Activated naive CD4-positive, alpha-beta T cell treated with anti-CD3 and anti-CD28 coated beads, Interleukin-2, amount 50 U/mL, for 24 hours (primary cell): Measurements from ENCODE around the gene CDH10.

Experiments
- H3K27ac Mint-ChIP-seq: one replicate; pipeline ENCODE4 v1.8.0; 2021; ENCODE audit warnings: mild to moderate bottlenecking, mixed read lengths
- H3K27me3 Mint-ChIP-seq: one replicate; pipeline ENCODE4 v1.8.0; 2021; ENCODE audit warnings: mixed read lengths
- H3K36me3 Mint-ChIP-seq: one replicate; pipeline ENCODE4 v1.8.0; 2021; ENCODE audit warnings: mixed read lengths
- H3K4me1 Mint-ChIP-seq: one replicate; pipeline ENCODE4 v1.8.0; 2021; ENCODE audit warnings: mixed read lengths
- H3K4me3 Mint-ChIP-seq: one replicate; pipeline ENCODE4 v1.8.0; 2021; ENCODE audit warnings: mild to moderate bottlenecking, mixed read lengths
- H3K9me3 Mint-ChIP-seq: one replicate; pipeline ENCODE4 v1.8.0; 2021; ENCODE audit warnings: mixed read lengths

Gene CDH10

DNA sequence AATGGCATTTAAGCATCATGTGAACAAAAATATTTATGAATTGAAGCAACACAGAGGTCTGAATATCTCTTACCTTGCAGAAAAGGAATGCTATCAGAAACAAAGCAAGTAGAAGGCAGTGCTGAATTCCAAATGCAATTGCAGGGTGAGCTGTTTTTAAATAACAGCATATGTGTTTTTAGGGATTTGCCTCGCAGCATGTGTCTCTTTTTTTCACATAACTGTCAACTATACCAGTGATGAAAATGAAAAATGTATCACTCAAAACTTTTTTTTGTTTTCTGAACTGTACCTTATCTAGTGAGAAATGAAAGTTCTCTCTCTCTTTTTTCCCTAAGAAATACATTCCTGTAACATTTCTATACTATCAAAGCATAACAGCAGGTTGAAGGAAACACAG is 21.2 kb downstream of the CDH10 start:
- Mint-ChIP-seq H3K9me3 (peaks cover 7% of the 10 kb centered on the region), H3K4me3 (no peak overlapping the region), H3K4me1 (no peaks in the 10 kb centered on the region), H3K27me3 (no peaks in the 10 kb centered on the region), H3K27ac (no peak overlapping the region), H3K36me3 (no peaks in the 10 kb centered on the region)

DNA sequence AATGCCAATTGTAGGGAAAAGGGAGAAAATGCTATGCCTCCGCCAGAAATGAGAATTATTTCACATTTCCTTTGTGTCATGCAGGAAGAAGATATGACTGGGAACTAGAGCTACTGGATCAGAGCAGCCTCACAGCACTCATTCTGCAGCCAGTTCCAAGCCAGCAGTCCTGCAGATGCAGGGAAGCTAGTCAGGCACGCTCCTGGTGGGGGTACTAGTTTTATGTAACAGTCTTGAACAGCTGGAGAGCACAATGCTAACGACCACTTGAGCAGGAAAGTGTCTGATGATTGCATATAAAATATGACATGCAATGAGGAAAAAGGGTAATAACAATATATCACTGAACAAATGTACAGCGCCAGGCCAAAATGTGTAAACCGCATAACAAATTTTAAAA is 21.7 kb downstream of the CDH10 start:
- Mint-ChIP-seq H3K27me3 (no peaks in the 10 kb centered on the region), H3K9me3 (peaks cover 7% of the 10 kb centered on the region), H3K4me1 (no peaks in the 10 kb centered on the region), H3K36me3 (no peaks in the 10 kb centered on the region), H3K27ac (no peak overlapping the region), H3K4me3 (no peak overlapping the region)

DNA sequence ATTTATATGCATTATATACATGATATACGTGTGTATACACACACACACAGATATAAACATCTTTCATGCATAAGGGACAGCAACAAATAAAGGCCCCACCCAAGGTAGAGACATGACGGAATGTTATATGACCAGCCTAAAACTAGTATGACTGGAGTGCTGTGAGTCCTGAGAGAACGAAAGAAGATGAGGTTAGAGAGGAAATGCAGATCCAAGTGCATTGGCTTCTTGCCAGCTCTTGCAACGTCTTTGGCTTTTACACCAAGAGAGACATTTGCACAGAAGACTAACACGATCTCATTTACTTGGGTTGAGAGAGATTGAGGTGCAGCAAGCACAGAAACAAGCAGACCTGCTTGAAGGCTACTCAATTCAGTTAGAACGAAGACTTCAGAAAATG is 23.0 kb downstream of the CDH10 start:
- no peaks in the 10 kb centered on the region for H3K36me3 Mint-ChIP-seq
- H3K9me3 Mint-ChIP-seq = peaks cover 7% of the 10 kb centered on the region
- no peaks in the 10 kb centered on the region for H3K27me3 Mint-ChIP-seq
- H3K4me1 Mint-ChIP-seq = no peaks in the 10 kb centered on the region
- H3K4me3 Mint-ChIP-seq = no peak overlapping the region
- no peak overlapping the region for H3K27ac Mint-ChIP-seq

DNA sequence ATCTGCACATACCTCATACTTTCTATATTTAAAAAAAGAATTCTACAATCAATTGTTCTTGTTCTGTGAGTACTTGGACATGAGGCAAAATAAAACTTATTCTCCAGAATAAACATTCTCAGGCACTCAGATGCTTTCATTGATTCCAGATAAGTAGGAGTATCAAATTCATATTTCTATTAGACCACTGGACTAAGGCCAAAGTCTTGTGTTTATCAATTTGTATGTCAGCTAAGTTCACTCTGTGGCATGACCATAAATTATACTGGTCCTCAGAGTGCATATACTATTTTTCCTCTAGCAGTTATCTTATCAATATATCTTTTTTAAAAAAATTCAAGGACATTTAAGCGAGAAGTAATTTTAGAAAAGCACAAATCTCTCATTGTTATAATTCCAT is 28.2 kb downstream of the CDH10 start:
- Mint-ChIP-seq H3K4me1 (no peaks in the 10 kb centered on the region), H3K4me3 (no peak overlapping the region), H3K27ac (no peak overlapping the region), H3K9me3 (peaks cover 4% of the 10 kb centered on the region), H3K27me3 (no peaks in the 10 kb centered on the region), H3K36me3 (no peaks in the 10 kb centered on the region)

DNA sequence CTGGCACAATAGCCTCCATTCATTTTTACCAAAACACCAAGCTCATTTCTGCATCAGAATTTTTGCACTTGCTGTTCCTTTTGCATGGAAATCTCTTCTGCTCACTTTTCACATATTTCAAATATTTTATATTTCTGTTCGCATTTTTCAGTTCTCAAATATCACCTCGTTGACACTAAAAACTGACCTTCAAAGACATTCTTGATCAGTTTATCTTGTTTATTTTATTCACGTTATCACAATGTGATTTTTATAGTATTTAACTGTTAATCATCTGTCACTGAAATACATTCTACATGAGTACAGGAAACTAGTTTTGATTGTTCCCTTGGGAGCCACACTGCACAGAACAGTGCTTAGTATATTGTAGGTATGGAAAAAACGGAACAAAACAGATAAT is 29.6 kb downstream of the CDH10 start:
- Mint-ChIP-seq H3K36me3 (no peaks in the 10 kb centered on the region), H3K27me3 (no peaks in the 10 kb centered on the region), H3K27ac (no peak overlapping the region), H3K4me1 (no peaks in the 10 kb centered on the region), H3K4me3 (no peak overlapping the region), H3K9me3 (peaks cover 4% of the 10 kb centered on the region)

DNA sequence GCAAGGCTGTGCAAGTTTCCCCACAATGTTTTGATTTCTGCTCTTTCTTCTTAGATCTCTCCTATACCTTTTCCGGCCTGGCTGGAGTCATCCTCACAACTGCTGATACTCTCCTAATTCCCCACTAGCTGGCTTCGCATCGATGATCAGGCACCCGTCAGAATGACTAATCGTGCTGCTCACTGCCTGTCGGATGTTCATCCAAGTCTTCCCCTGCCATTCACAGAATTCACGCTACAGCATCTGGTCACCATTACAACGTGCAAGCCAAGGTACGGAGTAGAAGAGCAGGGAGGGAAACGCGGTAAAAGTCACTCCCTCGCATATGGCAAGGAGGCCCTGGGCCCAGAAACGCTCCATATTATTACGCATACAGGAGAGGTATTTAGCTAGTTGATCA is 35.1 kb downstream of the CDH10 start:
- Mint-ChIP-seq H3K27ac (no peak overlapping the region), H3K36me3 (no peaks in the 10 kb centered on the region), H3K27me3 (no peaks in the 10 kb centered on the region), H3K4me3 (no peak overlapping the region), H3K4me1 (no peaks in the 10 kb centered on the region), H3K9me3 (peaks cover 4% of the 10 kb centered on the region)

DNA sequence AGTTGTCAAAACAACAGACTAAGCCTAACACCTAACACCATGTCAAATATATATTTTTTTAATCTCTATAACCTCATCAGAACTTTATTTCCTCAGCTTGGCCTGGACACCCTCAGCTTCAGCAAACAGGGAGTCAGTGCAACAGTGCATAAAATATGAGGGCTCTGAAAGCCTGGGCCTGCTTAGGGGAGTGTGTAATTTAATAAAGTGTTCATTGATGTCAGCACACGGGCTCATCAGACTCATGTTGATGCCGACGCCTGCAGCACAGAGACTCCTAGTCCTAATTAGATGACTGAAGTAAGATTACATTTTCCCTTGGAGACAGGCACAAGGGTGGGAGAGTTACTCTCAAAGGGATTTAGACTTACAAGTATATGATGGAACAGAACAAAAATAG is 37.8 kb downstream of the CDH10 start:
- Mint-ChIP-seq H3K27me3 (no peaks in the 10 kb centered on the region), H3K4me1 (no peaks in the 10 kb centered on the region), H3K27ac (no peak overlapping the region), H3K9me3 (no peaks in the 10 kb centered on the region), H3K4me3 (no peak overlapping the region), H3K36me3 (no peaks in the 10 kb centered on the region)

DNA sequence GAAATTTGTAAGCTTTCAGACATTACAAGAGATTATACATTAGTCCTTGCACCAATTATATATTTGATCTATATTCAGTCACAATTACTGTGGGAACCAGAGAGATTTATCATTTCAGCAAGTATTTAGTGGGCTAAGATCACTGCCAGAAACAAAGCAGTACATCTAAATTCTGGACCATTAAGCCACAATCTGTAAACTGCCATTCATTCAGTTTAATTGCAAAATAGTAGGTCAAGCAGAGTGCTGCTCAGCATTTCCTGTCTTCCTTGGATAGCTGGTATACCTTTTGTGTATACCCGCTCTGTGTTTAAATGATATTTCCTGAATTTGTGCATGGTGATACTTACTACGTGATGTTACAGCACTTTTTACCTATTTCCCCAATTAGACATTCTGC is 42.6 kb downstream of the CDH10 start:
- H3K27ac Mint-ChIP-seq = no peak overlapping the region
- no peaks in the 10 kb centered on the region for H3K4me1 Mint-ChIP-seq

DNA sequence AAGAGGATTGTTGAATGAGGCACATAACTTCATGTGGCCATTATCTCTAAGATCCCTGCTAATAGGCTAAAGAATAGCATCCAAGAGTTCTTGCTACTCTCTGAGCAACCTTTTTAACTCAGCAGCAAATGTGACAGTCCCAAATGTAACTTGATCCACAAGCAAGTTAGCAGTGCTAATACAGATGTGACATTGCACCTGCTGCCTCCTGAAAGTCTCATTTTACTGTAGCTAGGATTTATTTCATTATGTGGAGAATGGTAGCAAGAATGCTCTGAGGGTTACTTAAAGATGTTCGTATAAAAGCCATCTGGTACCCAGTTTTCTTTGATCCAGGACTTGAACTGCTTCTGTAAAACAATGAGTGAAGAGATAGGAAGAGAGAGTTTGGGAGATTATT is 45.8 kb downstream of the CDH10 start:
- no peaks in the 10 kb centered on the region for H3K36me3 Mint-ChIP-seq
- H3K27ac Mint-ChIP-seq = no peak overlapping the region
- no peaks in the 10 kb centered on the region for H3K4me1 Mint-ChIP-seq
- H3K9me3 Mint-ChIP-seq = peaks cover 11% of the 10 kb centered on the region
- no peaks in the 10 kb centered on the region for H3K27me3 Mint-ChIP-seq
- H3K4me3 Mint-ChIP-seq = no peak overlapping the region

More for the DNA sequence above, 42.6 kb downstream of the CDH10 start:
- no peak overlapping the region for H3K4me3 Mint-ChIP-seq
- H3K36me3 Mint-ChIP-seq = no peaks in the 10 kb centered on the region
- peaks cover 7% of the 10 kb centered on the region for H3K9me3 Mint-ChIP-seq
- H3K27me3 Mint-ChIP-seq = no peaks in the 10 kb centered on the region

DNA sequence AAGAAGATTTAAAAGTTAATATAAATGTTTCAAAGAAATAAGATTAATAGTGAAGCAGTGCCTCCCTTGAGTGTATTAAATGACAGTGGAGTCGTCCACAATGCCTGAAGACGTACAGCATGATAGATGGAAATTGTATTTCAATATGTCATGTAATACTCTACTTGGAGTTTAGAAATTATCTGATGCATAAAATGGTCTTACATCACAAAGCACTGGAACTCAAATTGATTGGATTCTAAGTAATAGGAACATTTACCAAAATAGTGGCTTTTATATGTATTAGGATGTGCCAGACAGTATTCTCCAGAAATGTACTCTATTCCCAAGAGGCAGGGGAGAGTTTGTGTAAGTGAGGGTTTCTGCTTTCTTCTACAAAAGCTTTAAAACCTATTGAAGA is 49.4 kb downstream of the CDH10 start:
- Mint-ChIP-seq H3K27me3 (no peaks in the 10 kb centered on the region), H3K36me3 (no peaks in the 10 kb centered on the region), H3K9me3 (peaks cover 11% of the 10 kb centered on the region), H3K4me1 (no peaks in the 10 kb centered on the region), H3K27ac (no peak overlapping the region), H3K4me3 (no peak overlapping the region)

DNA sequence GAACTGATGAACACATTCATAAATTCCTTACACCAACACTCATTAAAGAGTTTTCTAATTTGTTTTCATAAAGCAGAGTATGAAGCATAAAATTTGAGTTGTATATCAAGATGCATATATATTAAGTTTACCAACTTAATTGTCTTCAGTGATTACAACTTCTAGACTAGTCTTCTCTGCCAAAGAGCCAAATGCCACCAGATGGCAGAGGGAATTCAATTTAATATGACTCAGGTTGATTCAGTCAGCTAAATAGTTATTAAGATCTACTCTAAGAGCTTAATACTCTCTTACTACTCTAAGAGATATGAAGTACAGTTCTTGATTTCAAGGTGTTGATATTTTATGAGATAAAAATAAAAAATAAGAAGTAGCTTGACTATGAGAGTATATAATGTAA is 53.4 kb downstream of the CDH10 start:
- Mint-ChIP-seq H3K27me3 (no peaks in the 10 kb centered on the region), H3K4me3 (no peak overlapping the region), H3K36me3 (no peaks in the 10 kb centered on the region), H3K4me1 (no peaks in the 10 kb centered on the region), H3K27ac (no peak overlapping the region), H3K9me3 (peaks cover 4% of the 10 kb centered on the region)

DNA sequence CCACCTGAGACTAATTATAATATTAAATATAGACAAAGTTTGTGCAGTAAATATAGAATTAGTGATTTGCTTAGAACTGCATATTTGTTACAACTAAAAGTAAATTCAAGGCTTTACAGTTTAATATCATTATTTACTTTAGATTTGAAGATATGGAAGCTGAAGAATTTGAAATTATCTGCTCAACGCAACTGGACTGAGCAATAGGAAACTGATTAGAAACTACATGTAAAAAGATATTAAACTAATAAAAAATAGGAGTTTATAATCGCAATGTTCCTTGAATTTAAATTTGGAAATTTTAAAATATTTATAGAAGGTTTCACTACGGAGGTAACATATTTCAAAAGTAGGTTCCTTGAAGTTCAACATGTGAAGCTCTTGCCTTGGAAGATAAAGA is 55.2 kb downstream of the CDH10 start:
- no peak overlapping the region for H3K27ac Mint-ChIP-seq
- no peaks in the 10 kb centered on the region for H3K9me3 Mint-ChIP-seq
- no peak overlapping the region for H3K4me3 Mint-ChIP-seq
- H3K4me1 Mint-ChIP-seq = no peaks in the 10 kb centered on the region
- H3K27me3 Mint-ChIP-seq = no peaks in the 10 kb centered on the region
- no peaks in the 10 kb centered on the region for H3K36me3 Mint-ChIP-seq

DNA sequence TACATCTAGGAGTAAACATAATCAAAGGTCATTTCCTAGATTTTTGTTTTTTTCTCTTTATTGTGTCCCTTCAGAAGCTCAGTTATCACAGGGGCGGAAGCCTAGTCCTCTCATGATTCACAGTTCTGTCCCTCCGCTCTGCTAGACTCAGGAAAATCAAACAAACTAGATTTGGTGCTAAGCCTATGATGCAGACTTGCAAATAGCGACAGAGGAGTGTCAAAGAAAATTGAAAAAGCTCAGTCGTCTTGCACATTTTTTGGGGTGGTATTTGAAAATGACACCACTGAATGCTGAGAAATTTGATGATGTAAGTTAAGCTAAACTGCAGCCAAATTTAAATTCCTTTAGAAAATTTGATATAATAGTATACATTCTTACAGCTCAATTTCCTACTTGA is 59.0 kb downstream of the CDH10 start:
- peaks cover 9% of the 10 kb centered on the region for H3K9me3 Mint-ChIP-seq
- H3K4me1 Mint-ChIP-seq = no peaks in the 10 kb centered on the region
- no peaks in the 10 kb centered on the region for H3K27me3 Mint-ChIP-seq
- H3K36me3 Mint-ChIP-seq = no peaks in the 10 kb centered on the region
- no peak overlapping the region for H3K4me3 Mint-ChIP-seq
- no peak overlapping the region for H3K27ac Mint-ChIP-seq

DNA sequence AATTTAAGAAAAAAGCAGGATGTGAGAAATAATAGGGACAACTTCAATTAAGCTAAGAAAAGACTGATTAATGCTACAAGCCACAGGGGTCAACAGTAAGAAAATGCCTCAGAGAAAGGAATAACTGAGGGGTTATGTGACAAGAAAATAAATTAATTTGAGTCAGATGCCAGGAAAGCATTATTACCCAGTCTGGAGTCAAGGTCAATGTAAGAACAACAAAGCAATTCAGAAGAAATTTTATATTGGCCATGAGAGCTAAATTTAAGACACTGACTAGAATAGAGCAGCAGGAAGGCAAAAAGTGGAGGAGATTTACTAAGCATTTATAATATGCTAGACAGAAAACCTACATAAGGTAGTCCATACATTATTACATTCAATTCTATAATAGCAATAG is 73.5 kb downstream of the CDH10 start:
- Mint-ChIP-seq H3K27ac (no peak overlapping the region), H3K4me3 (no peak overlapping the region), H3K27me3 (no peaks in the 10 kb centered on the region), H3K9me3 (peaks cover 8% of the 10 kb centered on the region), H3K4me1 (no peaks in the 10 kb centered on the region), H3K36me3 (no peaks in the 10 kb centered on the region)

DNA sequence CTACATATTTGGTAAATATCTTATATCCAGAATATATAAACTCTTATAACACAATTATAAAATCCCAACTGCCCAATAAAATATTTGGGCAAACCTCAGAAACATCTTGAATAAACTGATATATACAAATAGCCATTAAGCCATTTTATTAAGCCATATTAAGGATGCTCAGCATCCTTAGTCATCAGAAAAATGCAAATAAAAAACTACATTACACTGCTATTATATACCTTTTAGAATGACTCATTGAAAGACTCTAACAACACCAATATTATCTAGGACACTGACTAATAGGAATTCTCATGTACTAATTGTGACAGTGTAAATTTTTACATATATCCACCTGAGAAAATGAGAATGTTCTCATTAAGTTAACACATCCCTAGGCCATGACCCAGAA is 77.8 kb downstream of the CDH10 start:
- no peak overlapping the region for H3K4me3 Mint-ChIP-seq
- H3K27ac Mint-ChIP-seq = no peak overlapping the region
- no peaks in the 10 kb centered on the region for H3K4me1 Mint-ChIP-seq
- no peaks in the 10 kb centered on the region for H3K27me3 Mint-ChIP-seq
- H3K36me3 Mint-ChIP-seq = no peaks in the 10 kb centered on the region
- no peaks in the 10 kb centered on the region for H3K9me3 Mint-ChIP-seq

DNA sequence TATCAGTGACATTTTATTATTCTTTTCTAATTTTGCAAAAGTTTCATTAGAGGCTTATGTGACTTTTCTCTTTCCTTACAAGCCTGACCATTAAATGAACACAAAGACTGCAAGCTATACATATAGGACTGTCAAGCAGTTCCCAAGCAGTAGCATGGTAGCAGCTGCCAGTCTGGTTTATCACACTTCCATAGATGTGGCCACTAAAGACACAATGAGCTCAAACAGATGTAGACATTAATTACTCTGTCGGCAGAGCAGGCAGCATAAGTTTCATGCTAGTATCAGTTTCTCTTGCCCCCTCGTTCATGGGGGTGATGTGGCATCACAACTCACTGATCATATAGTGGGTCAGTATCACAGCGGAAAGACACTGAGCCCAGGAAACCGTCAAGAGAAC is 89.5 kb downstream of the CDH10 start:
- no peaks in the 10 kb centered on the region for H3K27me3 Mint-ChIP-seq
- H3K9me3 Mint-ChIP-seq = peaks cover 6% of the 10 kb centered on the region
- H3K4me3 Mint-ChIP-seq = no peak overlapping the region
- H3K4me1 Mint-ChIP-seq = no peaks in the 10 kb centered on the region
- H3K27ac Mint-ChIP-seq = no peak overlapping the region
- H3K36me3 Mint-ChIP-seq = no peaks in the 10 kb centered on the region

DNA sequence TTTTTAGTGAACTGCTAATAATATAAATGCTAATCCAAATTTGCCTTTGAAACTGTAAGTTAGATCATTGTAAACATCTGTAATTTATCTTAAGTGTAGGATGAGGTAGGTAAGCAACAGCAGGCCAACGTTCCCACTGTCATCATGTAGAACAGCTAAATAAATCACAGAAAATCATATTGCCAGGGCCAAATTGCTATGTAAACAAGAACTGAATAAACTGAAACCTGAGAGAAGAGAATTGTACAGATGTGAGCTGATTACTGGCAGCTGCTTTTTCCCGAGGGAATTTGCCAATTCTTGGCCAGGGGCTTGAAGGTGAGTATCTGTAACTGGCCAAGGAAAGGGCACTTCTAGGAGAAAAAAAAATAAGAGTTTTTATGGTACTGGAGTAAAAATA is 97.6 kb downstream of the CDH10 start:
- Mint-ChIP-seq H3K9me3 (no peaks in the 10 kb centered on the region), H3K27me3 (no peaks in the 10 kb centered on the region), H3K4me1 (no peaks in the 10 kb centered on the region), H3K27ac (no peak overlapping the region), H3K36me3 (no peaks in the 10 kb centered on the region), H3K4me3 (no peak overlapping the region)

DNA sequence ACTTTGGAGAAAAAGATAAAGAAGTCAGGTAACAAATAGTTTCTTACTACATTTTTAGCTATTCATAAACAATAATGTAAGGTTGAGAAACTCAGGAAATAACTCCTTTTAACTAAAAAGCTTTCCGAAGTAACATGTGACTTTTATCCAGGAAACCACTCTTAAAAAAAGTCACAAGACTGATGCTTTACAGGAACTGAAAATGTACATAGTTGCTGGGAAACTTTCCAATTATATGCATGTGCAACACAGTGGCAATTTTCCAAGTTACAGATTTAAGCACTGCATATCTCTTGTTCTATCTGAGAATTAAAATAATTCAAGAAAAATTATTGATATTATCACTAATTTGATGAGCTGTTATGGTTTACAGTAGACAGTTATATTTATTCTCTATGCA is 105.2 kb downstream of the CDH10 start:
- Mint-ChIP-seq H3K36me3 (no peaks in the 10 kb centered on the region), H3K4me1 (no peaks in the 10 kb centered on the region), H3K27me3 (no peaks in the 10 kb centered on the region), H3K27ac (no peak overlapping the region), H3K9me3 (no peaks in the 10 kb centered on the region), H3K4me3 (no peak overlapping the region)
